TTC549 (cell line): ENCODE results near the gene ZC3H14.
A peak's percentile ranks its signal among the peaks of the same experiment; 100 is the strongest.

Source experiments
- FAIRE-seq: peaks from 2 replicates; lab custom pipeline; 2012; peaks lifted over from hg19 to GRCh38; lab: Jason Lieb, UNC

The ZC3H14 gene

GRCh38 chr14:88551980-88552431 is 10.8 kb upstream of the ZC3H14 start:
- FAIRE-seq = no peak

- FAIRE-seq = no peak
Observed at GRCh38 chr14:88552876-88553275, 10.0 kb upstream of the ZC3H14 start.

- FAIRE-seq = no peak
Observed at GRCh38 chr14:88553886-88554456, 8.9 kb upstream of the ZC3H14 start.

DNA sequence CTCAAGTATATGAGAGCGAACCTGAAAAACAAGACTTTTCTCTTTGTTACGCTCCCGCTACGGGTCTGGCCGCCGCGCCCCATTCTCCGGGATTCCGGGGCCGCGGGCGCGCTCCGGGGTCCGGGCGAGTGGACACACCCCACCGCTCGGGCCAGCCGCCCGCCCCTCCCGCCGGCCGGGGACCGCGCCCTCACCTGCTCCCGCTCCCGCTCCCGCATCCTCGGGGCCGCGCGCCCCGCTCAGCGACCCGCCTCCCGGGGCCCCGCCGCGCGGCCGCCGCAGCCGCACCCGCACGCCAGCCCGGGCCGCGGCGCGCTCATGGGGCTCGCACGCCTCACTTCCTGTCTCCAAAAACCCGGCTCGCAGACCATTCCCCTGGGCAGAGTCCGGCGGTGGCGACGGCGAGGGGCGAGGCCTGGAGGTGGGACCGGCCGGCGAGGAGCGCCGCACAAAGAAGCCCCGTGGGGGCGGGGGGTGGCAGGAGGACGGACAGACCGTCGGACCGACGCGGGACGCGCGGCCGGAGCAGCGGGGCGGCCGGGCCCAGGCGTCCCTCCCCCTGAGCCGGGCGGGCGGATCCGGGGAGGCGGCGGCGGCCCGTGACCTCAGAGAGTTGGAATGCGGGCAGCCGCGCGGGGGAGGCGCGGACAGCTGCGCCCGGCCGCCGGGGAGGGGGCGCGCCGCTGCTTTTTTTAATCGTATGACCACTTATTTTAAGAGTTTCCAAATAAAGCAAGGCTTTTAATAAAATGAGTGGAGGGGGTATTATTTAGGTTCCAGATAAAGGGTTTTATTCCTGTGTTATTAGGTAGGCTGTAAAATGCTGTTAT is 8.2 kb upstream of the ZC3H14 start, which contains the start of gene PTPN21:
PTPN21 (minus strand) TSS at position 551 of the 830 bp plus-strand sequence. CDS start 4,590 bp downstream, outside the sequence.
- FAIRE-seq = no peak

- FAIRE-seq = no peak
Observed at GRCh38 chr14:88556581-88556980, 6.3 kb upstream of the ZC3H14 start.

DNA sequence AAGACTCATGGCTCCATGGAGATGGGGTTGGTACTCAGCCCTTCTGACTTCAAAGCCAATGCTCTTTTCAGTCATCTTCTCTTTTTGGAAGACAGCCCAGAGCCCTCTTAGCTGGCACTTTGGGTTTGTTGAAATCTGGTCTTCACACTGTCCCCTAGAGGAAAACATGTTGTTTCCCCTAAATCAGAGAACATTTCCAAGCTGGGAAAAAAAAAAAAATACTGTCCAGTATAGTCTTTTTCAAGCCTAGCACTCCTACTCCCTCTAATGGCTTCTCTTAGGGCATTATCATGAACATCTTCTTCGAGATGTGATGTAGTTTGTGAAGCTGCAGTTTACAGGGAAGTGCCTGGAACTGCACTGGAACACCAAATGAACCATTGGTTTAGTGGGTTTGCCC is 3.0 kb upstream of the ZC3H14 start:
- peak; percentile 42 for FAIRE-seq

DNA sequence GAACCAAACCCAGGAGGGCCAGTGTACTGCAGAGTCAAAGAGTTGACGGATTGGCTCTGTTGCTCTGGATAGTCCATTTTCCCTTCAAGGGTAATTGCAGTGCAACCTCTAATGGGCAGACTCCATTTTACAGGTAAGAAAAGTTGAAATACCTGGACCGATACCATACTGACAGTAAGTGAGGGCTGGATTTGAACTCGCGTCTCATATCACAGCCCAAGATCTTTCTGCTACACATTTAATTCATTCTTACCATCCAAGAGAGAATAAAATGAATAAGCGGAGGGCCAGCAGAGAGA is 356 bp upstream of the ZC3H14 start:
- no peak for FAIRE-seq

DNA sequence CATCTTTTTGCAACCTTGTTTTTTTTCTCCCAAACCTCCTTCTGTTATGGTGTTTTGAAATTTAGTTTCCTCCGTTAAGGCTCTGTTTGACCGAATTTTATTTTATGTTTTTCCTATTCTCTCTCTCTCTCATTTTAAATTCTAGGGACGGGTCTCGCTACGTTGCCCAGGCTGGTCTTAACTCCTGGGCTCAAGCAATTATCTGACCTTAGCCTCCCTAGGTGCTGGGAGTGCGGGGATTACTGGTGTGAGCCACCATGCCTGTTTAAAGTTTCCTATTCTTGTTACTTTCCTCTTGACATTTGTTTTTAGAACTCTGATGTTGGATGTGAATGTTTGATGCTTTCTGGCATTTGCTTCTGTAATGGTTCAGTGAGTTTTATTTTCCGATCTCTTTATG is 1.0 kb downstream of the ZC3H14 start:
- no peak for FAIRE-seq

DNA sequence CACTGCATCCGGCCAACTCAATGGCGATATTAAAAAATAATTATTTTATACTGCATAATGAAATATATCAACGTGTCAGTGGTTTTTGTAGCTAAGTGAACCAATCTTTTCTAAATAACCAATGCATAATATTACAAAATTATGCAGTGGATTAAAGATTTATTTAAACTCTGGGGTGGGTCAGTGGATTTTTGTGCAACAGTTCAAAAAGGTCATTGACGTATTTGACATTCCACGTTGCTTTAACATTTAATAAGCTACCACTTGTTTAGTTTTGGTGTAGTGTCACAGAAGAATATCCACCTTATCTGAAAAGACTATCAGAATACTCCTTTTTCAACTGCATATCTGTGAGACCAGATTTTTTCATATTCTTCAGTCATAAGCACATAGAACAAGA is 2.6 kb downstream of the ZC3H14 start:
- FAIRE-seq = no peak

DNA sequence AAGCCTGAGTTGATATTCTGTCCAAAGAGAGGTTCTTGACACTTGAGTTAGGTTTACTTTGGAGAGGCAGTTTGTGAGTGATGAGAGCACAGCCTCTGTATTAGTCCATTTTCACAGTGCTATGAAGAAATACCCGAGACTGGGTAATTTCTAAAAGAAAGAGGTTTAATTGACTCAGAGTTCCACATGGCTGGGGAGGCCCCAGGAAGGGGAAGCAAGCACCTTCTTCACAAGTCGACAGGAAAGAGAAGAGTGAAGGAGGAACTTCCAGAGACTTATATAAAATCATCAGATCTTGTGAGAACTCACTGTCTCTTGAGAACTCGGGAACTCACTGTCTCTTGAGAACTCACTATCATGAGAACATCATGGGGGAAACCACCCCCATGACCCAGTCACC is 5.4 kb downstream of the ZC3H14 start:
- FAIRE-seq = no peak

DNA sequence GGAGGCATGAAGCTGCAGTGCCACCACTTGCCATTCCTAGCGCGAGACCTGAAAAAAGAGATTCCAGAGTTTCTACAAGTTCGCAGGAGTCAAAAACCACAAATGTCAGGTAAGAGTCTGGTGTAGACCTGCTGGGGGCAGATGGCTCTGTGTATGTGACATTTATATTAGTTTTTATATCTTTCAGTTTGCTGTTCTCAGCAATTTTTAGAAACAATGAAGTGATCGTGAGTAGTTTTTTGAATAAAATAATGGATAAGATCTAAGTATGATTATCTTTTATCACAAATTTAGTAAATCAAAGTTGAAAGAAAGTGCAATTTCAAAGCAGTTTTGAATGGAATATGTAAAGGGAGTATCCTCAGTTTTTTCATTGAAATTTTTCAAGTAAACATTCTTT is 9.3 kb downstream of the ZC3H14 start:
- FAIRE-seq = no peak

- no peak for FAIRE-seq
Observed at GRCh38 chr14:88576222-88576621, 13.4 kb downstream of the ZC3H14 start.

DNA sequence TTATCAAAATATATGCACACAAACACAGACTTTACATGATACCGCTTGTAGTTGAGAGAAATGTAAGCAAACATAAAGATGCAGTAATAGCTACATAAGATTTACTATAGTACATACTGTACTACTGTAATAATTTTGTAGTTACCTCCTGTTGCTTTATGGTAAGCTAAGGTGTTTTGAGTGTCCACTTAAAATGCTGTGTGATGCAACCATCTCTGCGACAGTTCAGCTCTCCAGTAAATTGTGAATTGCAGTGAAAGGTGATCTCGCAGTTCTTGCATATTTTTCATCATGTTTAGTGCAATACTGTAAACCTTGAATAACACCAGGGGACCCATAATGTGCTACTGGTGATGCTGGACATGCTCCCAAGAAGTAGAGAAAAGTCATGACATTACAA is 21.6 kb downstream of the ZC3H14 start:
- FAIRE-seq = no peak

DNA sequence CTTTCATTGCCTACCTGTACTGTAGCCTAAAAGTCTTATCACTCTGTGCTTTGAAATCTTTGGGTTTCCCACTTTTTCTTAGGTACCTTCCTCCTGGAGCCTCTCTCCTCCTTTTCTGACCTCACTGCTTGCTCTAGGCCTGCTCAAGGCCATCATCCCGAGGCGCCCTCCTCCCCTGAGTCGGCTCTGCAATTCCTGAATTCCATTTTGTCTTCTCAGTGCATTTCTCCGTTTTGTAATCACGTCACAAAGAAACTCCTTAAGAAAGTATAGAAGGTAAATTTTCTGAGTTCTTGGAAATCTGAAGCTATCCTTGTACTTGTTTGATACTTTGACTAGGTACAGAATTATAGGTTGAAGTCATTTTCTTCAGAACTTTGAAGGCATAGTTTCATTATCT is 25.2 kb downstream of the ZC3H14 start:
- FAIRE-seq = no peak

DNA sequence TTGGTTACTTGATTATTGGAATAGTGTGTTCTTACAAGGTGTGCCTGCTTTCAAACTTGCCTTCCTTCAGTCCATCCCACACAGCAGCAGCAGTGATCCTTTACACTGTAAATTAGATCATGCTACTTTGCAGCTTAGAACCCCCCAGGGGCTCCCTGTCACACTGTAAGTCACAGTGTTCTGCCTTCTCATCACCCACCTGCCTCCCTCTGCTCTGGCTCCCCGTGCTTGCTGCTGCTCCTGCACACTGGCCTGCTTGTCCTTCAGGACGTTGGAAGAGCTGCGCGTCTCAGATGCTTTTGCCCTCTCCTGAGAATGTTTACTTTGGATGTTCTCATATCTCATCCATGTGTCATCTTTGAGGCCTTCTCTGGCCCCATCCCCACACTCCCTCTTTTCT is 27.3 kb downstream of the ZC3H14 start:
- FAIRE-seq = no peak

DNA sequence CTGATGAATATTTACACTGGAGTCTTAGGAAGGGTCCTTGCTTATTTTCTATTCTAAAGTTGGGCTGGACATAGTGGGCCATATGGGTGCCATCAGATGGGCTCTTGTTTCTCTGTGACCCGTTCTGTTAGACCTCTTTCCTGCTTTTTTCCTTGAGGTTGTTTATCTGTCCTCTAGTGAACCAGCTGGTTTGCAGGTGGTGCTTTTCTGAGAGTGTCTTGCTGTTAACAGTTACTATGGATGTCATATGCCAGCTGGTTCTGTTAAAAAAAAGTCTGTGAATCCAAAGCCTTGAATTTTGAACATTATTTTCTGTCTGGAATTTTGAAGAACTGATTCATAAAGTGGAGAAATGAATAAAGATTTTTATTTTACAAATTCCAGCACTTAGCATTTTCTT is 29.2 kb downstream of the ZC3H14 start:
- no peak for FAIRE-seq

GRCh38 chr14:88597038-88597437 is 34.2 kb downstream of the ZC3H14 start:
- no peak for FAIRE-seq

DNA sequence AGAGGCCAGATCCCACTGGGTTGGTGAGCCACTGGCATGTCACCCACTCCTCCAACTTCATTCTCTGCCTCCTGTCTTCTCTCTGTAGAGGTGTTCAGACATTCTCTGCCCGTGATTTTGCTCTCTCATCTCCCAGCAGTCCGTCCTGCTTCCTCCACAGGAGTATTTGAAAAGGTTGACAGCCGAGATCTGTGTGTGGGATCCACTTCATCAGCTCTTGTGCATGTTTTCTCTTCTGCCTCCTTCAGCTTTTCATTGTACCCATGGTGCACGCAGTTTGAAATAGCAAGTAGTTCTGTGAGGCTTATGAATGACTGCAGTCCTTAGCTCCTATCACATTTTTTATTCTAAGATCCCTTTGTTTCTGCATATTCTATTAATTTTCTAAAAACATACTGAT is 34.8 kb downstream of the ZC3H14 start:
- no peak for FAIRE-seq

DNA sequence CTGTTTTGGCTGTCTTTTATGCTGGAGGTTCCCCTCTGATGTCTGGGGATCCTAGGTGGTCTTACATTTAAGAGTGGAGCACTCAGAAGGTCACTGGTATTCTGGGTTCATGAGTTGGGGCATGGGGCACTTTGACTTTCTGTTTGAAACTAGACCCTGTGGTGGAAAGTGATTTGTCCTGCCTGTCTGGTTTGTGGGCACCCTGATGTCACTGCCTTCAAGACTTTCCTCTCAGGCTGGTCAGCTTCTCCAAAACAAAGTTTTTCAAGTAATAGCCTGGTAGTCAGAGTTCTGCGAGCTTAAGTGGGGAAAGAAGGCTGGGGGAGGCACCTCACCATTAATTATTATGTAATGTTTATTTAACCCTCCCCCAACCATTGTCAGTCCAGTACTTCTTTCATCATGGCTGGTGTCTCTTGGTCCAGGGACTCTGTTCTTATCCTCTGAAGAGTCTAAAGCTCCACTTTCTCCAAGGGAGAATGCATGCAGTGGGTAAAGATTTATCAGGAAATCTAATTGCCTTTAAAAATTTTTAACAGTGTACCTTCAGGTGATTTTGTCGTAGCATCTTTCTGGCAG is 35.3 kb downstream of the ZC3H14 start:
- no peak for FAIRE-seq

- no peak for FAIRE-seq
Observed at GRCh38 chr14:88599326-88599725, 36.5 kb downstream of the ZC3H14 start.

DNA sequence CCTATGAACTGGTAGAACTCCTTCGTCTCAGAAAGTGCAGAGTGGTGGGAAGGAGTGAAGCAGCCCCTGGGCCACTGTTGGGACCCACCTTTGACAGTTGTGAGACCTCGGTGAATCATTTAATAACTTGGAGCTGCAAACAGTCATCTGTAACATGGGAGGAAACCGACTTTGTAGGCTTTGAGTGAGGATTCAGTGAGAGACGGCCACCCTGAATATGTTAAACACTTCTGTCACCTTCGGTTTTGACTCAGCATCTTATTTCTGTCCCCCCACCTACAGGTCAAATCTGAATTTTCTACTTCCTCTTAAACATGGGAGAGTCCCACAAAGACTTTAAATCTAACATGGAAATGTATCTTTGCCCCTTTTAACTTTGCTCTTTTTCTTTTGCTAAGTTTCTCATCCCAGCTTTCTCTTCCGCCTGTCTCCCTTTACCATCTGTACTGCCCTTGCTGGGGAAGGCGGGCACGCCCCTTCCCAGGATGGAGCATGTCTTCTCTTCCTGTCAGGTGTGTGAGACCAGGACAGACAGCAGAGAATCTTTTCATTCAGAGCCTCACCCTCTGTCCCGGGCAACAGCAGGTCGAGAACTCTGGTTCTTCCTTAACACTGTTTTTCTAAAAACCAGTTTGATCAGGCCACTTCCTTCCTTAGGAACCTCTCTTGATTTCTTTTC is 37.1 kb downstream of the ZC3H14 start:
- FAIRE-seq = no peak

DNA sequence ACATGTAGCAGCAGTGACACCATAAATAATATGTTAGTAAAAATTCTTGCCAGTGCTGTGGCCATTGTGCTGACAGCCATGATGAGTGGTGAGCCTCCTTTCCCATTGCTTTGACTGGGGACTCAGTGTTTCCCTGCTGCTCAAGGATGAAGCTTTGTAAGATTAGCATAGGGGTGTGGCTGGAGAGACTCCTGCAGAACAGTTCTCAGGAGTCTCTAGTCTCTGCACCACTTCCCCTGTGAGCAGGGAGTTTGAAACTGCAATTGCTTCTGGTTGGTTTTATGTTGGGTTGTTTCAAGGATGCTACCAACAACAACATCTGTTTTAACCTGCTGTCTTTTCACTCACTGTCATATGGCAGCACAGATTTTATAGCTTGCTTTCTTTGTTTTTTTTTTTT is 41.4 kb downstream of the ZC3H14 start:
- FAIRE-seq = no peak

DNA sequence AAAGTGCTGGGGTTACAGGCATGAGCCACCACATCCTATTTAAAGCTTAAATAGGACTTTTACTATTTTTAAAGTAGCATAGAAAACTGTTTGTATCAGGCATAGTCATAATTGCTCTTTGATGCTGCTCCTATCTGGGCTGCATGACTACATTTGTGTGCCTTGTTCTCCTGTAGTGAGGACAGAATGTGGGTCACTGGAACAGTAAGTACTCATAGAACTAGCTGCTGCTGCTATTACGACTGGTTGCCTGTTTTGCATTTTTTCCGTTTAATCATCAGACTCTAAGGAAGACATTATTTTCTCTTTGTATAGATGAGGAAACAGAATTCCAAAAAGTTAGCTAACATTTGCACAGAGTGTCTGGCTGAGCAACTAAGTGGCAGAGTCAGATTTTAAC is 42.8 kb downstream of the ZC3H14 start:
- FAIRE-seq = no peak
